GM21825 (cell line): ENCODE data around the gene GIGYF2.
"Not testable (repeated sequence)": the region's sequence is repeated elsewhere in the genome, so short reads cannot be mapped to it uniquely, and the experiment has no call there.

Source experiments
- ATAC-seq: cut with Tn5 transposase; IDR thresholded peaks from one replicate; pipeline ENCODE4 v1.9.1; 2021; ENCODE audit warnings: mild to moderate bottlenecking, moderate library complexity; ENCODE audit not compliant: unreplicated experiment

GIGYF2 gene

DNA sequence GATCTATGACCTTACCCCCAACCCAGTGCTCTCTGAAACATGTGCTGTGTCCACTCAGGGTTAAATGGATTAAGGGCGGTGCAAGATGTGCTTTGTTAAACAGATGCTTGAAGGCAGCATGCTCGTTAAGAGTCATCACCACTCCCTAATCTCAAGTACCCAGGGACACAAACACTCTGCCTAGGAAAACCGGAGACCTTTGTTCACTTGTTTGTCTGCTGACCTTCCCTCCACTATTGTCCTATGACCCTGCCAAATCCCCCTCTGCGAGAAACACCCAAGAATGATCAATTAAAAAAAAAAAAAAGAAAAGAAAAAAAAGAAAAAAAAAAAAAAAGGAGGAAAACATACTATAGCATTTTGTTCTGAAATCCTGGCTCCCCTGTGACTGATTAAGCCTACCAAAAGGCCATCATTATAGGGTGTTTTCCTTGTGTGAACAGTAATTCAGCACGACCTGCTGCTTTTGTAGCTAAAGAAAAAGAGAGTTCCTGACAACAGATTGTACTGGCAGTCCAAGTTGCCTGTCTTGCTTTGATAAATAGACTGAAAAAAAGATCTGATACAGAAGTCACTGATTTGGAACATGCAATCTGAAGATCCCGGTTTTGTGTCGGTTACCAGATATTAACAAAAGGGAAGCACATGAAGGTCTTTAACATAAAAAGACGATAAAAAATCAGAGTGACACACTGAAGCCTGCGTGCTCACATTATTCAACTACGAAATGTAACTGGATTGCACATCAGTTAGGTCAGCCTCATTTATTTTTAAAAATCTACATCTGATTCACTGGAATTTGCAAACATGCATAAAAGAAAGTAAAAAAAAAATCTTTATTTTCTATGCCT, 210.0 kb downstream of the GIGYF2 start:
- not testable (repeated sequence) for ATAC-seq

- not testable (repeated sequence) for ATAC-seq
These were observed 210.6 kb downstream of the GIGYF2 start for GRCh38 chr2:232907718-232908085.

DNA sequence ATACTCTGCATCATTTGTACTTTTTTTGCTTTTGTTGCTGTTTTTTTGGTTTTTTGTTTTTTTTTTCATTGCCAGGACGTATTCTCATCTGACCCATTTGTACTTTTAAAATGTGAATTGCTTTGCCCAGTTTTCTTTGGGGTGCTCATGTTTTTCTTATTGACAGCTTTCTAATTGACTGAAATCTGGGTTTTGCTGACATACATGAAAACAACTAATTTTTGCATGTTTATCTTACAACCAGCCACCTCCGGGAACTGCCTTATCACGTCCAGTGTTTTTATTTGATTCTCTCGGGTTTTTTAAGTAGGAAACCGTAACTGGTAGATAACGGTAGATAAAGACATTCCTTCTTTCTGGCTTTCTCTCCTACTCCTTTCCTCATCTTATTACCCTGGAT, 211.6 kb downstream of the GIGYF2 start:
- ATAC-seq = no peak
